Vagina (tissue), 2 donors: ENCODE data around the gene NUP85. TPM values are rescaled to one million over a fixed set of nuclear protein-coding genes. Genes with fewer than 3 reads are reported as not detected.

Experiments
- DNase-seq, 2 donors: peaks; one replicate each; pipeline ENCODE4 v3.0.0-alpha.2; 2017; ENCODE audit errors: extremely low spot score in 2 of 2
- H3K27ac ChIP-seq: fragments of 200-600 bp; sonication (generic); one replicate; pipeline ENCODE4 v1.5.1; 2019
- H3K27me3 ChIP-seq: fragments of 200-600 bp; sonication (generic); one replicate; pipeline ENCODE4 v1.5.1; 2019
- H3K36me3 ChIP-seq, 2 donors: fragments of 200-600 bp; sonication (generic); one replicate each; pipeline ENCODE4 v1.5.1; 2017 to 2019
- H3K4me1 ChIP-seq: fragments of 200-600 bp; sonication (generic); one replicate; pipeline ENCODE4 v1.5.1; 2019
- H3K4me3 ChIP-seq, 2 donors: fragments of 200-600 bp; sonication (generic); 1 replicate in 1 of 2; 2 replicates in 1 of 2; pipeline ENCODE4 v1.5.1; 2016 to 2019
- H3K9me3 ChIP-seq: fragments of 200-600 bp; sonication (generic); one replicate; pipeline ENCODE4 v1.5.1; 2019
- CTCF ChIP-seq, 3 experiments: fragments of 450-650 bp in 2 of 3; fragments of 200-600 bp in 1 of 3; sonication (generic) in 1 of 3; IDR thresholded peaks; one replicate each; pipeline ENCODE4 v1.5.1; 2017 to 2019; ENCODE audit warnings: antibody characterized with exemption in 3 of 3, mild to moderate bottlenecking in 2 of 3, moderate library complexity in 2 of 3
- POLR2A ChIP-seq, 2 donors: fragments of 450-650 bp; IDR thresholded peaks; one replicate each; pipeline ENCODE4 v1.6.1; 2017; ENCODE audit warnings: antibody characterized with exemption in 2 of 2, mild to moderate bottlenecking in 2 of 2, moderate library complexity in 2 of 2
- POLR2AphosphoS5 ChIP-seq, 2 donors: sonication (generic); formaldehyde crosslinking; IDR thresholded peaks; one replicate each; pipeline ENCODE4 v1.9.0; 2017; ENCODE audit warnings: antibody characterized with exemption in 2 of 2, mild to moderate bottlenecking in 2 of 2, low read depth in 1 of 2; ENCODE audit not compliant: insufficient read depth in 1 of 2
- intact Hi-C: fragments of 100-400 bp; cut with DNase I; formaldehyde crosslinking; loops from one replicate; pipeline ENCODE4 v1.15.1; 2023
- total RNA-seq: library from RNA; depleted of rRNA; stranded (reverse); fragments of >200 nt; gene quantifications from one replicate; pipeline ENCODE4 v1.2.3, GENCODE V29; 2016

The NUP85 gene
- total RNA-seq, 1 donor from 2014 or later, result 33.9 TPM

- H3K27me3 ChIP-seq, result no peaks in the 10 kb centered on the region
- H3K36me3 ChIP-seq, result peaks cover 0 to 2% of the 10 kb centered on the region in 2 donors
- H3K4me1 ChIP-seq, result peaks cover 23% of the 10 kb centered on the region
- intact Hi-C loops, result no loop called here
- no peaks in the 10 kb centered on the region for H3K9me3 ChIP-seq
- DNase-seq, result no peak
- no peak for TF ChIP-seq POLR2AphosphoS5 (IDR thresholded peaks at IDR 0.05; ENCODE audit: insufficient read depth in 1 of 2, low read depth in 1 of 2)
- TF ChIP-seq CTCF (IDR thresholded peaks at IDR 0.05), result peak; percentile 39 to 68 (median 55)
- TF ChIP-seq POLR2A (IDR thresholded peaks at IDR 0.05), result no peak
- H3K4me3 ChIP-seq, result peak overlapping the region; percentile 76 to 88
- H3K27ac ChIP-seq, result peak overlapping the region; percentile 78
Measured at GRCh38 chr17:75271233-75271954, 65.9 kb downstream of the NUP85 start.

- no peak for DNase-seq
- no peaks in the 10 kb centered on the region for H3K36me3 ChIP-seq
- TF ChIP-seq POLR2A (IDR thresholded peaks at IDR 0.05), result no peak
- TF ChIP-seq CTCF (IDR thresholded peaks at IDR 0.05), result no peak
- no peak for TF ChIP-seq POLR2AphosphoS5 (IDR thresholded peaks at IDR 0.05; ENCODE audit: insufficient read depth in 1 of 2, low read depth in 1 of 2)
- intact Hi-C loops, result no loop called here
- peak overlapping the region; percentile 76 to 88 for H3K4me3 ChIP-seq
- peaks cover 23% of the 10 kb centered on the region for H3K4me1 ChIP-seq
- H3K27ac ChIP-seq, result peak overlapping the region; percentile 78
- no peaks in the 10 kb centered on the region for H3K27me3 ChIP-seq
- no peaks in the 10 kb centered on the region for H3K9me3 ChIP-seq
Measured at GRCh38 chr17:75271955-75272847, 66.7 kb downstream of the NUP85 start.

- H3K27ac ChIP-seq, result no peak overlapping the region
- DNase-seq, result no peak
- TF ChIP-seq POLR2AphosphoS5 (IDR thresholded peaks at IDR 0.05; ENCODE audit: insufficient read depth in 1 of 2, low read depth in 1 of 2) (no peak), POLR2A (IDR thresholded peaks at IDR 0.05) (no peak), CTCF (IDR thresholded peaks at IDR 0.05) (no peak)
- peaks cover 23% of the 10 kb centered on the region for H3K4me1 ChIP-seq
- intact Hi-C loops, result no loop called here
- H3K36me3 ChIP-seq, result no peaks in the 10 kb centered on the region
- H3K4me3 ChIP-seq, result no peak overlapping the region
- no peaks in the 10 kb centered on the region for H3K9me3 ChIP-seq
- H3K27me3 ChIP-seq, result no peaks in the 10 kb centered on the region
Measured at GRCh38 chr17:75272848-75273184, 67.3 kb downstream of the NUP85 start.

- H3K27me3 ChIP-seq, result no peaks in the 10 kb centered on the region
- H3K4me3 ChIP-seq, result no peak overlapping the region
- no peak for DNase-seq
- H3K4me1 ChIP-seq, result peaks cover 23% of the 10 kb centered on the region
- H3K27ac ChIP-seq, result no peak overlapping the region
- H3K9me3 ChIP-seq, result no peaks in the 10 kb centered on the region
- TF ChIP-seq POLR2AphosphoS5 (IDR thresholded peaks at IDR 0.05; ENCODE audit: insufficient read depth in 1 of 2, low read depth in 1 of 2), result no peak
- no peak for TF ChIP-seq CTCF (IDR thresholded peaks at IDR 0.05)
- no peak for TF ChIP-seq POLR2A (IDR thresholded peaks at IDR 0.05)
- H3K36me3 ChIP-seq, result no peaks in the 10 kb centered on the region
- intact Hi-C loops, result no loop called here
Measured at GRCh38 chr17:75273977-75274708, 68.7 kb downstream of the NUP85 start.
